Smooth muscle cell (in vitro differentiated cells): ENCODE results near the gene UBXN7. TPM values are rescaled to one million over a fixed set of nuclear protein-coding genes. Genes with fewer than 3 reads are reported as not detected.
A peak's percentile ranks its signal among the peaks of the same experiment; 100 is the strongest.
"Not testable (repeated sequence)": the region's sequence is repeated elsewhere in the genome, so short reads cannot be mapped to it uniquely, and the experiment has no call there.

Experiments used
- DNase-seq: peaks from one replicate; lab custom pipeline; 2025; ENCODE audit not compliant: unreplicated experiment; lab: John Stamatoyannopoulos, UW
- H2AFZ ChIP-seq: fragments of 200-600 bp; sonication (generic); 2 replicates; pipeline ENCODE4 v1.6.0; 2016; ENCODE audit warnings: antibody characterized with exemption, low read depth, mild to moderate bottlenecking
- H3F3A ChIP-seq: fragments of 200-600 bp; sonication (generic); 2 replicates; pipeline ENCODE4 v1.6.0; 2017; ENCODE audit warnings: antibody characterized with exemption, low read depth
- H3K27ac ChIP-seq: fragments of 200-600 bp; sonication (generic); 2 replicates; pipeline ENCODE4 v1.5.1; 2016; ENCODE audit warnings: low read depth, mild to moderate bottlenecking
- H3K27me3 ChIP-seq: fragments of 200-600 bp; sonication (generic); 2 replicates; pipeline ENCODE4 v1.6.1; 2016; ENCODE audit warnings: low read depth, mild to moderate bottlenecking
- H3K36me3 ChIP-seq: fragments of 200-600 bp; sonication (generic); 2 replicates; pipeline ENCODE4 v1.5.1; 2016; ENCODE audit warnings: low read depth
- H3K4me1 ChIP-seq: fragments of 200-600 bp; sonication (generic); 2 replicates; pipeline ENCODE4 v1.5.1; 2016; ENCODE audit warnings: low read depth
- H3K4me2 ChIP-seq: fragments of 200-600 bp; sonication (generic); 2 replicates; pipeline ENCODE4 v1.6.0; 2016; ENCODE audit warnings: mild to moderate bottlenecking
- H3K4me3 ChIP-seq: fragments of 200-600 bp; sonication (generic); 2 replicates; pipeline ENCODE4 v1.5.1; 2016; ENCODE audit warnings: mild to moderate bottlenecking
- H3K79me2 ChIP-seq: fragments of 200-600 bp; sonication (generic); 2 replicates; pipeline ENCODE4 v1.6.0; 2016; ENCODE audit warnings: low read depth, mild to moderate bottlenecking
- H3K9ac ChIP-seq: fragments of 200-600 bp; sonication (generic); 2 replicates; pipeline ENCODE4 v1.6.0; 2016; ENCODE audit warnings: low read depth
- H3K9me3 ChIP-seq: fragments of 200-600 bp; sonication (generic); replicated peaks from 2 replicates; pipeline ENCODE4 v1.5.1; 2016; ENCODE audit warnings: low read depth
- H4K20me1 ChIP-seq: fragments of 200-600 bp; sonication (generic); 2 replicates; pipeline ENCODE4 v1.6.0; 2016; ENCODE audit warnings: low read depth
- WGBS: methylation state at CpG from one replicate; pipeline ENCODE4 v1.1.7; 2016; ENCODE audit warnings: low lambda C conversion rate; 5-methylcytosine and 5-hydroxymethylcytosine counted together
- polyA plus RNA-seq: library from polyadenylated mRNA; unstranded; fragments of >200 nt; fragmentation: Nextera tagmentation; extraction: Ambion mirVana; gene quantifications from 2 replicates; pipeline ENCODE4 v1.2.1, GENCODE V29; 2016
- total RNA-seq: library from RNA; depleted of rRNA; stranded (reverse); fragments of >200 nt; gene quantifications from 2 replicates; pipeline ENCODE4 v1.2.3, GENCODE V29; 2014
- TF ChIP-seq, protein P1 (sequence below): fragments of 200-600 bp; sonication (generic); IDR thresholded peaks from 2 replicates; pipeline ENCODE4 v1.5.1; 2017; ENCODE audit warnings: borderline replicate concordance, mild to moderate bottlenecking, antibody characterized with exemption; ENCODE audit not compliant: insufficient read depth, poor library complexity, severe bottlenecking

UBXN7 gene
- total and polyA plus RNA-seq, 2 experiments from 2014 or later = 26.7 to 32.2 TPM

DNA sequence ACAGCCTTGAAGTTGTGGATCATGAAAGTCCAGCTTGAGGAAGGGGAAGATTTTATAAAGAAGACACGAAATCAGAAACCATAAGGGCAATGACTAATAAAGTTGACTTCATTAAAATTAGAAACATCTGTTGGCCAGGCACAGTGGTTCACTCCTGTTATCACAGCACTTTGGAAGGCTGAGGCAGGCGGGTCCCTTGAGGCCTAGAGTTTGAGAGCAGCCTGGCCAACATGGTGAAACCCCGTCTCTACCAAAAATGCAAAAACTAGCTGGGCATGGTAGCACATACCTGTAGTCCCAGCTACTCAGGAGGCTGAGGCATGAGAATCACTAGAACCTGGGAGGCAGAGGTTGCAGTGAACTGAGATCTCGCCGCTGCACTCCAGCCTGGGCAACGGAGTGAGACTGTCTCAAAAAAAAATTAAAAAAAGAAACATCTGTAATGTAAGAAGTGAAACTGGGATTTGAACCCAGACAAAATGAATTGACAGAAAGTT is 7.9 kb upstream of the UBXN7 start:
- H3K9ac ChIP-seq = no peak overlapping the region
- no peak overlapping the region for H3K4me3 ChIP-seq
- H3K27ac ChIP-seq = no peak overlapping the region
- H2AFZ ChIP-seq = no peak overlapping the region
- TF ChIP-seq, protein P1, sequence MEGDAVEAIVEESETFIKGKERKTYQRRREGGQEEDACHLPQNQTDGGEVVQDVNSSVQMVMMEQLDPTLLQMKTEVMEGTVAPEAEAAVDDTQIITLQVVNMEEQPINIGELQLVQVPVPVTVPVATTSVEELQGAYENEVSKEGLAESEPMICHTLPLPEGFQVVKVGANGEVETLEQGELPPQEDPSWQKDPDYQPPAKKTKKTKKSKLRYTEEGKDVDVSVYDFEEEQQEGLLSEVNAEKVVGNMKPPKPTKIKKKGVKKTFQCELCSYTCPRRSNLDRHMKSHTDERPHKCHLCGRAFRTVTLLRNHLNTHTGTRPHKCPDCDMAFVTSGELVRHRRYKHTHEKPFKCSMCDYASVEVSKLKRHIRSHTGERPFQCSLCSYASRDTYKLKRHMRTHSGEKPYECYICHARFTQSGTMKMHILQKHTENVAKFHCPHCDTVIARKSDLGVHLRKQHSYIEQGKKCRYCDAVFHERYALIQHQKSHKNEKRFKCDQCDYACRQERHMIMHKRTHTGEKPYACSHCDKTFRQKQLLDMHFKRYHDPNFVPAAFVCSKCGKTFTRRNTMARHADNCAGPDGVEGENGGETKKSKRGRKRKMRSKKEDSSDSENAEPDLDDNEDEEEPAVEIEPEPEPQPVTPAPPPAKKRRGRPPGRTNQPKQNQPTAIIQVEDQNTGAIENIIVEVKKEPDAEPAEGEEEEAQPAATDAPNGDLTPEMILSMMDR = no peak
- H3K79me2 ChIP-seq = no peaks in the 10 kb centered on the region
- H3F3A ChIP-seq = no peaks in the 10 kb centered on the region
- DNase-seq = no peak
- no peaks in the 10 kb centered on the region for H3K27me3 ChIP-seq
- whole genome bisulfite sequencing = 70% methylated on average over 6 of the region's 6 CpGs
- H4K20me1 ChIP-seq = no peaks in the 10 kb centered on the region
- no peak overlapping the region for H3K4me2 ChIP-seq
- H3K4me1 ChIP-seq = no peaks in the 10 kb centered on the region
- no peaks in the 10 kb centered on the region for H3K9me3 ChIP-seq
- no peaks in the 10 kb centered on the region for H3K36me3 ChIP-seq

GRCh38 chr3:196431181-196432136 is 768 bp downstream of the UBXN7 start:
- Histone ChIP-seq H3K79me2 (peaks cover 57% of the 10 kb centered on the region), H3K4me2 (peak overlapping the region; percentile 97), H3K9me3 (no peaks in the 10 kb centered on the region), H3K27me3 (no peaks in the 10 kb centered on the region), H3K4me1 (peaks cover 7% of the 10 kb centered on the region), H3K4me3 (peak overlapping the region; percentile 98), H3F3A (peaks cover 13% of the 10 kb centered on the region), H4K20me1 (peaks cover 51% of the 10 kb centered on the region), H3K27ac (peak overlapping the region; percentile 88), H3K36me3 (no peaks in the 10 kb centered on the region), H2AFZ (peak overlapping the region; percentile 87), H3K9ac (peak overlapping the region; percentile 89)
- 3% methylated on average over 30 of the region's 50 CpGs for WGBS
- DNase-seq = peak; percentile 46
- TF ChIP-seq, protein P1 = no peak

DNA sequence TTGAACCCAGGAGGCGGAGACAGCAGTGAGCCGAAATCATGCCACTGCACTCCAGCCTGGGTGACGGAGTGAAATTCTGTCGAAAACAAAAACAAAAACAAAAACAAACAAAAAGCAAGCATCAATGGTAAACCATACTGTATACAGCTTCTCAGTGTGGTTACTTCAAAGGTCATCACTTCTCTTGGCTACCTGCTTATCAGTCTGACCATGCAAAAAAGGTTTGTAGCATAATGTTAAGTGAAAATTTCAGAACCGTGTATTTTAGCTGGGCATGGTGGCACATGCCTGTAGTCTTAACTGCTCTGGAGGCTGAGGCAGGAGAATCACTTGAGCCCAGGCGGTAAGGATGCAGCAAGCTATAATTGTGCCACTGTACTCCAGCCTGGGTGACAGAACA is 4.2 kb downstream of the UBXN7 start:
- peaks cover 10% of the 10 kb centered on the region for H3F3A ChIP-seq
- H3K79me2 ChIP-seq = peaks cover 91% of the 10 kb centered on the region
- no peak overlapping the region for H2AFZ ChIP-seq
- no peaks in the 10 kb centered on the region for H3K27me3 ChIP-seq
- H3K36me3 ChIP-seq = no peaks in the 10 kb centered on the region
- DNase-seq = no peak
- H4K20me1 ChIP-seq = peaks cover 85% of the 10 kb centered on the region
- H3K9me3 ChIP-seq = no peaks in the 10 kb centered on the region
- TF ChIP-seq, protein P1 = no peak
- no peak overlapping the region for H3K9ac ChIP-seq
- H3K4me2 ChIP-seq = no peak overlapping the region
- no peak overlapping the region for H3K4me3 ChIP-seq
- 95% methylated on average over 6 of the region's 6 CpGs for WGBS
- no peak overlapping the region for H3K27ac ChIP-seq
- H3K4me1 ChIP-seq = peaks cover 7% of the 10 kb centered on the region

DNA sequence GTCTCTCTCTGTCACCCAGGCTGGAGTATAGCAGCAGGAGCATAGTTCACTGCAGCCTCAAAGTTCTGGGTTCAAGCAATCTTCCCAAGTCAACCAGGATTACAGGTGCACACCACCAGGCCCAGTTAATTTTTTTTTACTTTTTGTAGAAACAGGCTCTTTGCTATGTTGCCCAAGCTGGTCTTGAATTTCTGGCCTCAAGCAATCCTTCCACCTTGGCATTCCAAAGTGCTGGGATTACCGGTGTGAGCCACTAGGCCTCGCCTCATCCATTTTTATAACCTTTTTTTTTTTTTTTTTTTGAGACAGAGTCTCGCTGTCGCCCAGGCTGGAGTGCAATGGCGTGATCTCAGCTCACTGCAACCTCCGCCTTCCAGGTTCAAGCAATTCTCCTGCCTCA is 7.8 kb downstream of the UBXN7 start:
- peaks cover 100% of the 10 kb centered on the region for H4K20me1 ChIP-seq
- 83% methylated on average over 6 of the region's 6 CpGs for WGBS
- not testable (repeated sequence) for H3K4me3 ChIP-seq, H3K9ac ChIP-seq, DNase-seq, H3F3A ChIP-seq, H3K9me3 ChIP-seq, H3K36me3 ChIP-seq, H3K4me2 ChIP-seq, H3K27me3 ChIP-seq, H3K4me1 ChIP-seq, H2AFZ ChIP-seq, H3K27ac ChIP-seq
- H3K79me2 ChIP-seq = peaks cover 100% of the 10 kb centered on the region
